HG03064 (cell line): ENCODE results near the gene HAUS2.

Source experiments
- ATAC-seq: cut with Tn5 transposase; IDR thresholded peaks from one replicate; pipeline ENCODE4 v1.9.1; 2021; ENCODE audit warnings: low read depth; ENCODE audit not compliant: unreplicated experiment

HAUS2 gene

DNA sequence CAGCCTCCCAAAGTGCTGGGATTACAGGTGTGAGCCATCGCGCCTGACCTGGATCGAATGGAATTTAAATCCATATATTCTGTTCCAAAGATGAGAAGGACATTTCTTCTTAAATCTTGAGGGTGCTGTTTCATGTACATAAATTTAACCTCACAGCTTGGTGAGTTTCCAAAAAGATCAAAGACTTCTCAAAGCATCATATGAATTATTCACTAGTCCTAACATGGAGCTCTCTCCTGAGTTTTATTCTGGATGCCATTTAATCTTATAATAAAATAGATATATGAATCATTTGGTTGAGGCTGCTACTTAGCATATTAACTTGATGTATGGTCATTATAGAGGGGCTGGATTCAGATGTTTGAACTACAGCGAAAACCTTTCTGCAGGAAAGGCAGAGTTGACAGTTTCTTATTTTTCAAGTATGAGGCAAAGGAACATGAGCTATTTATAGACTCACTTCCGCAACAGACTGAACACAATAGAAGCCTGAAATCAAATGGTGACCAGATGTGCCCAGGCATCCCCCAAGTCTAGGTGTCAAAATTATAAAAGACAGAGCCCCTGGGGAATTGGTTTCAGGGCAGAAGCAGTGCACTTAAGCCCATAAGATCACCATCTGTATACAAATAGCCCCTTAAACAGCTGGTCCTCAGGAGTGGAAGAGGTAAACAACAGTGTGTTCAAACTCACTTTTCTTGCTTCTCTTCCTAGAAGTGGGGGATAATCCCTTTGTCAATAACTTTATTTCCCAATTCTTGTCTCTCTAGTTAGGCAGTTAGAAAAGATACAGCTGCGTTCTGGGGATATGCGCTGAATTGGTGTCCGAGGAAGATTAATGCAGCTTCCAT, 56.5 kb downstream of the HAUS2 start:
- ATAC-seq, result no peak

- no peak for ATAC-seq
These were observed 57.2 kb downstream of the HAUS2 start for GRCh38 chr15:42605796-42606195.

GRCh38 chr15:42608110-42608531, 59.5 kb downstream of the HAUS2 start:
- no peak for ATAC-seq

DNA sequence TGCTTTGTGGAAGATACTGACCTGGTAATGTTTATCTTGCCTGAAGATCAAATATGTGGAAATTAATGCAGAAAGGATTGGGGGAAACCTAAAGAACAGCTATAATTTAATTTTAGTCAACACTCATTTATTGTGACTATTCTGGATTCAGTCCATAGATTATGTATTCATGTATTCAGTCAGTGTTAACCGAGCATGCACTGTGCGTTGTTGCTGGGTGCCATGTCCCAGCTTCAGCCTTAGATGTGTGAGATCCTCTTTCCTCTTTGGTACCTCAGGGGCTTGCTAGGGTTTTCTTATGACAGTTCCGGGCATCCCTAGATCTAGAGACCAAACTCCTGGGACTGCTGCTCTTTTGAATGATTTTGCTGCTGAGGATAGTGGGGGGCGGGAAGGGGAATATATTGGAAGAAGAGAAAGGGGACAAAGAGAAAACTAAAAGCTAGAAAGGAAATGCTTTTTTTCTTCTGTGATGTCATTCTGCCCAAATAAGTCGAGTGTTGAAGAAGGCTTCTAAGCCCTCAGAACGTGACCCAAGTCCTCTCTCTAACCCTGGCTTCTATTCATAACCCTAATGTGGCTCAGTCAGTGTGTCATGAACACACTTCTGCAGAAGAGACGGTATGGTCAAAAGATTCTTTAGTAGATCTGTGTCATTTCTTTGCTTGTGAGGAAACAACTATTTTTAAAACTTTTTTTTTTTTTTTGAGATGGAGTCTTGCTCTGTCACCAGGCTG, 60.3 kb downstream of the HAUS2 start:
- no peak for ATAC-seq

DNA sequence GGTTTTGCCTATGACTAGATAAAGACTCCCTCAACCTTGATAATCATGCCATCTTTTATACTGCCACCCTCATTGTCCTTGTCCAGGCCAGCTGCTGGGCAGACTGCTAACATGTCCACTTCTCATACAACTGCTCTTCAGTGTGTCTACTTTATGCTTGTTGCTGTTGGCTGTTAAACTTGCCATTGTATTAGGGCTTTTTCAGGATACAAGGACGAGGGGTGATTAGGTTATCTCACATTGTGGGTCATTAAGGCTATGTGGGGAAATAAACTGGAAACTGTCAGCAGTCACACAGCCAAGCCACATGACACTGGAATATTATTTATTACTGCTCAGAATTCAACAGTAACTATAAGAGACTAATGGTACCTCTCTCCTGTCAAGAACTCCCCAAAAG, 62.9 kb downstream of the HAUS2 start:
- ATAC-seq, result no peak

DNA sequence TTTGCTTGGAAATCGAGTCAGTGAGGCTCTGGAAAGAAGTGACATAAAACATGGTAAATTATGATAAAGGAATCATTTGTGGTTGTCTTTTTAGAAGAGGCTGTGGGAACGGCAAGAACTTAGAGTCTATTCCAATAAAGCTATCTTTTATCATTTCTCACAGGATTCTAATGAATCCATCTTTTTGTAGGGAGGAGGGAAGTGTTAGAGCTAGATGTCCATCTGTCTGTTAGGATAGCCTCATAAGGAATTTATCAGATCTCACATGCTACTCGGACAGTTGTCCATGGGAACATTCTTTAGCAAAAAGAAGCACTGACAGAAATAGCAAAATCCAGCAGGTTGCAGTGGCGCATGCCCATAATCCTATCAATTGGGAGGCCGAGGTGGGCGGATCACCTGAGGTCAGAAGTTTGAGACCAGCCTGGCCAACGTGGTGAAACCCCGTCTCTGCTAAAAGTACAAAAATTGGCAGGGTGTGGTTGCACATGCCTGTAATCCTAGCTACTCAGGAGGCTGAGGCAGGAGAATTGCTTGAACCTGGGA, 63.8 kb downstream of the HAUS2 start:
- ATAC-seq, result no peak

- ATAC-seq, result no peak
These were observed 67.5 kb downstream of the HAUS2 start for GRCh38 chr15:42616107-42616506.
